AG20443 (cell line): ENCODE measurements around the gene TIA1.
A peak's percentile ranks its signal among the peaks of the same experiment; 100 is the strongest.
"Not testable (repeated sequence)": the region's sequence is repeated elsewhere in the genome, so short reads cannot be mapped to it uniquely, and the experiment has no call there.

Experiments
- DNase-seq: peaks from one replicate; pipeline ENCODE4 v3.0.0; 2012; ENCODE audit warnings: low spot score, mixed read lengths

TIA1 gene

GRCh38 chr2:70223305-70223704 is 25.1 kb downstream of the TIA1 start:
- not testable (repeated sequence) for DNase-seq

- peak; percentile 78 for DNase-seq
Measured at GRCh38 chr2:70214953-70215549, 33.4 kb downstream of the TIA1 start.

- no peak for DNase-seq
Measured at GRCh38 chr2:70214365-70214764, 34.1 kb downstream of the TIA1 start.

DNA sequence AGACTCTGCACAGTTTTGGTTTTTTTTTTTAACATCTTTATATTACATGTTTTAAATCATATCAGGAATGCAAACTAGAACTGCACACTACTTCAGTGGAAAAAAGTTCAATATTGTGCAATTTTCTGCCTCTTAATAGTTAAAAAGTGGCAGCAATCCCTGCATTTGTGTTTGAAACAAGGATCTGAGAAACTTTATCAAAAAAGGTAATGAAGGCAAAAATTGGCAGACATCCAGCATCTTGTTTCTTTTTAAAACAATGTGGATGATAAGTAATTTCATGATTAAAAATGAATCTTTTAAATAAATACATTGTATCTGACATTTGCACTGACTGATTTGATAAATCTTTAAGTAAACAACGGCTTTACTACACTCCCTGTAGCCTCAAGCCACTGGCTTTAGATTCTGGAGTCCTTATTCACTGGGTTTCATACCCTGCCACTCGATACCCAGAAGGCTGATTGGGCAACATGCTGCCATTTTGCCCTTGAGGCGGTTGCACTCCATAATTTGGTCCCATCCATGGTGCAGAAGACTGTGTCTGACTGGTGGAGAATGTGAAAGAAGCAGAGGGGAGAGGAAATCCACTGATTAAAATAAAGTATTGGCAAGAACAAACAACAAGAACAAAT is 36.0 kb downstream of the TIA1 start:
- DNase-seq, result no peak

DNA sequence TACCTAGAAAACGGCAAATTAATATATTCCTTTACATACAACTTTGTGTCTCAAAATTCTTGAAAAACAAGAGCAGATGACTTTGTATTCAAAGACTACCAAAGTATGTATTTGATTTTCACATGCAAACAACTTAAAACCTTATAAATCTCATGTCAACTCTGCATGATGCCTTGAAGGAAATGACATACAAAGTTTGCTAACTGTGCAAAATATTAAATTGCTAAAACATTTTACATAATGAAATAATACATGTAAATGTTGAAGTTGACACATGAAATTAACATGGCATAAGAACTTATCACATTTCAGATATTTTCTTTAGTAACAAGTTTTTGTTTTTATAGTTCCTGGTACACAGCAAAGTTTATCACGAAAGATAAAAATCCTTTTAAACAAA is 36.8 kb downstream of the TIA1 start:
- DNase-seq, result no peak

DNA sequence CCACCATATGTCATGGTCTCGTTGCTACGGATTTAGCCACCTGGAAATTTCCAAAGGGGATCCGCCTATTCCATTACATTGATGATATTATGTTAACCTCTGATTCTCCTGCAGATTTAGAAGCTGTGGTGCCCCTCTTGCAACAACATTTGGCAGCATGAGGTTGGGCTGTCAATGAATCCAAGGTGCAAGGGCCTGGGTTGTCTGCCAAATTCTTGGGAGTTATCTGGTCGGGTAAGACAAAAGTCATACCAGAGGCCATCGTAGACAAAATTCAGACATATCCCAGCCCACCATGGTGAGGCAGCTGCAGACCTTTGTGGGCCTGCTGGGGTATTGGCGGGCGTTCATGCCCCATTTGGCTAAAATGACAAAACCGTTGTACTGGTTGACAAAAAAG is 44.0 kb downstream of the TIA1 start:
- DNase-seq, result no peak

DNA sequence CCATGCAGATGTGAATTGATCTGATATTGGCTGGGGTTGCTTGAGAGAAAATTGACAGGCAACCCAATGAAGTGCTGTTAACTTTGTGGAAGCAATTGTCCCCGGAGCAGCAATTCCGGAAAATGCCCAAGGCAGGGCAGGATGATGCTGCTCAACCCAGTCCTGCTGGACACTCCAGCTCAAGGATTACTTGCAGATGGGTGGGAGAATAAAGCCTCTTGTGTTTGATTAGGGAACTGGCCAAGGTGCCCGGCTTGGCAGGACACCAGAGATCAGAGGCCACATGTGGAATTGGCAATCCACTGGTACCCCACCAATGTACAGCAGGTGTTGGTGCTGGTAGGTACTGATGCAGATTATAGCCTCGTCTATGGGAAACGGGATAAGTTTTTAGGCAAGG is 45.3 kb downstream of the TIA1 start:
- no peak for DNase-seq

- DNase-seq, result no peak
Measured at GRCh38 chr2:70202236-70202806, 46.1 kb downstream of the TIA1 start.

GRCh38 chr2:70201831-70202230 is 46.6 kb downstream of the TIA1 start:
- DNase-seq, result no peak

GRCh38 chr2:70201225-70201768 is 47.1 kb downstream of the TIA1 start:
- no peak for DNase-seq

DNA sequence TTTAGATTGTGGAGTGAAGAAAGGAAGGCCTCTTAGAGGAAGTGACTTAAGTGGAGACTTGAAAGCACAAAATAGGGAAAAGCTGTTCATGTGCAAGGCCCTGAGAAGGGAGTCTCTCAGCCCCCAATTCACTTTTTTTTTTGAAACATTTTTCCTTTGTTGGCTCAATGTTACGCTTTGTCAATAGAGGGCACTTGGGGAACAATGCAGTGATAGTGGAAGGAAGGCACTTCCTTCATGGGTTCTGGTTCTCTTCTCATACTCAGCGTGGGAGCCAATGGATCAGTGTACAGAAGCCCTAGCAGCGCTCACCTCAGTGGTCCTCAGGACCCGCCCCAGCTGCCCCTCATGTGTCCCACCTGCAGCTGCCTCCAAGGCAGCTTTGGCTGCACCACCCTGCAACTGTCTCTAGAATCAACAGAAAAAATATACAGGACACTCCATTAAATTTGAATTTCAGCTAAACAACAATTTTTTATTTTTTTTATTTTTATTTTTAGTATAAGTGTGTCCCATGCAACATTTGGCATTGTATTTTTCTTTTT is 49.0 kb downstream of the TIA1 start:
- no peak for DNase-seq

GRCh38 chr2:70192516-70192915 is 55.9 kb downstream of the TIA1 start:
- no peak for DNase-seq

DNA sequence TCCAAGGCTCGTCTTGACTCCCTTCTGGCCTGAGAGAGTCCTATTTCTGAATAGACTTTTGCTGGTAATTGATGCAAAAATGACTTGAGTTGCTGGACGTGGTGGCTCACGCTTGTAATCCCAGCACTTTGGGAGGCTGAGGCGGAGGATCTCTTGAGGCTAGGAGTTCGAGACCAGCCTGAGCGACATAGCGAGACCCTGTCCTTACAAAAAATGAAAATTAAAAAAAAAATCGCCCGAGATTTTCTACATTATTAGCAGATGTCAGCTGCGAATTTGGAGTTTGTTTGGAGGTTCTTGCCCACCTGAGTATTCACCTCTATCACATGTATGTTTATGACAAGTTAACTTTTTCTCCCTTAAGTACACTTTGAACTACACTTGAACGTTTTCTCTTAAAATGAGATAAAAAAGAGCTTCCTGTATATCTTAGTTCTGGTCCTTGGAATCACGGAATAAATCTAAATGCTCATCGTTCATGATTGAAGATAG is 57.1 kb downstream of the TIA1 start:
- DNase-seq, result no peak

DNA sequence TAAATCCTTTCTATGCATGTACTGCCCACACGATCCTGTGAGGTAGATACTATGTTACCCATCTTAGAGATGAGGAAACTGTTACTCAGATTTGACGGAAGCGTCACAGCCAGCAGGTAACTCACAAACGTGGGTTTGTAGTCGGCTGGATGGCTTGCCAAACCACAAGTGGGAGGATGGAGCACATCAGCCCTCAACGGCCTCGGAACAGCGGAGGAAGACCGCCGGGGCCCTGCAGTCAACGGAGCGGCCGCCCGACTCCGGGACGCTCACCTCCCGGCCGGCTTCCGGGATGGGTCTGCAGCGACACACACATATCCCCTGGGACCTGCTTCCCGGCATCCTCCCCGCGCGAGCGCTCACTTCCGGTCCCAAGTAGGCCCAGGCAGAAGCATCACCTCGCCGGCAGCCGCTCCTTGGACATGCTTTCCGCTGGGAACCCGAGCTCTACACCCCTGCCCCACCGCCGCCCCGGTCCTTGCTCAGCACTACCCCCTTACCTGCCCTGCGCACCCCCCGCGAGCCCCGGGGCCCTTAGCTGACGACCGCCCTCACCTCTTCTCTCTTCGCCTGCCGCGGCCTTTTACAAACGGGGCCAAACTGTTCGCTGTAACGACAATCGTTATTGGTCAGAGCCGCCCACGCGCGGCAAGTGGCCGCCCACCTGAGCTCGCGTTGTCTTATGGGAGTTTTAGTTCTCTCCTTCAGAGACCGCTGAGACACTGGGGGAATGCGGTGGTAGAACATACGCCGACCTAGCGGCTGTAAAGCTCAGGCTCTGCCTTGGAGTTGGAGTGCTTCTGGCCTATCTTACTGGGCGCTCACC is 57.8 kb downstream of the TIA1 start, which contains the start of gene C2orf42:
TSS of gene C2orf42 (minus strand) at position 602 of the 826 bp plus-strand sequence. CDS start 9,034 bp downstream, outside the sequence.
- DNase-seq, result peak; percentile 98

DNA sequence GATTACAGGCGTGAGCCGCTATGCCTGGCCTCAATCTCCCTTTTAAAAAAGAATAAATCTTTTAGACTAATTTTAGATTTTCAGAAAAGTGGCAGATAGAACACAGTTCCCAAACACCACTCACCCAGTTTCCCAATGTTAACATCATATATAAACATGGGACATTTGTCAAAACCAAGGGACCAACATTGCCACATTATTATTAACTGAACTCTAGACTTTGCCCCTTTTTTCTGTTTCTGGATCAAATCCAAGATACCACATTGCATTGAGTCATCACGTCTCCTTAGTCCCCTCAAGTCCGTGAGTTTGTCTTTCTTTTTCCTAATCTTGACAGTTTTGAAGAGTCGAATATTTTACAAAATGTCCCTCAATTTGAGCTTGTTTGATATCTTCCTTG is 60.0 kb downstream of the TIA1 start:
- no peak for DNase-seq

- not testable (repeated sequence) for DNase-seq
Measured at GRCh38 chr2:70187170-70187569, 61.3 kb downstream of the TIA1 start.

- no peak for DNase-seq
Measured at GRCh38 chr2:70182689-70183088, 65.7 kb downstream of the TIA1 start.

DNA sequence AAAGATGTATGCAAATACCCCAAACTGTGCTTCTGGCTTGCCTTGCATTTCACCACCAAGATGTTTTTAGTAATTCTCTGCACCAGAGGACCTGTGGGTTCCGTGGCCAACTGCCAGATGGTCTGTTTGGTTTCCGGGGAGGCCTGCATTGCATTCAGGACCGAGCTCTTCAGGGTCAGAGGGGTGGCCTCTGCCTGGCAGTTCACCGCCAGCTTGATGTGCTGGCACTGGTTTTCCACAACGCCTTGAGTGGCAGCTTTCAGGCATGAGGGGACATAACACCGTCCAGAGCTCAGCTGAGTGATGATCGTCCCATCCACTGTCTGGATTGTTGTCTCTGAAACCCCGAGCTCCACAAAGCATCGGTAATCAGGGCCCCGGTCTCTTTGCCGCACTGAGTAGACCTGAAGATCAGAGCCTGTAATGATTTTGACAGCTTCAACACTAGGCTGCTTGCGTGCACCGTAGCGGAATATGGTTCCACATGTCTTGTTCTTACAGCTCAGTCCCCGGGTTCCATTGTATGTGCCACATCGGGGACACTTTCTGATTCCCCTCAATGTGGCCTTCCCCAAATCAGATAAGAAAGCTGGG is 67.0 kb downstream of the TIA1 start:
- no peak for DNase-seq

DNA sequence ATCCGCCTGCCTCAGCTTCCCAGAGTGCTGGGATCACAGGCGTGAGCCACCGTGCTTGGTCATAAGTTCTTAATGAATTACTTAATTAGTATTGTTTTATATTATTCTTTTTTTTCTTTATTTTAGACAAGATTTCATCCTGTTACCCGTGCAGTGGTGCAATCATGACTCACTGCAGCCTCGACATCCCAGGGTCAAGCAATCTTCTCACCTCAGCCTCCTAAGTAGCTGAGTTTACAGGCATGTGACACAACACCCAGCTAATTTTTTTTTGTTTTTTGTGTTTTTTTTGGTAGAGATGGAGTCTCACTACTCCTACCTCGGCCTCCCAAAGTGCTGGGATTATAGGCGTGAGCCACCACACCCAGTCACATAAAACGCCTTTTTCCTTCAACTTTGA is 74.9 kb downstream of the TIA1 start:
- no peak for DNase-seq

DNA sequence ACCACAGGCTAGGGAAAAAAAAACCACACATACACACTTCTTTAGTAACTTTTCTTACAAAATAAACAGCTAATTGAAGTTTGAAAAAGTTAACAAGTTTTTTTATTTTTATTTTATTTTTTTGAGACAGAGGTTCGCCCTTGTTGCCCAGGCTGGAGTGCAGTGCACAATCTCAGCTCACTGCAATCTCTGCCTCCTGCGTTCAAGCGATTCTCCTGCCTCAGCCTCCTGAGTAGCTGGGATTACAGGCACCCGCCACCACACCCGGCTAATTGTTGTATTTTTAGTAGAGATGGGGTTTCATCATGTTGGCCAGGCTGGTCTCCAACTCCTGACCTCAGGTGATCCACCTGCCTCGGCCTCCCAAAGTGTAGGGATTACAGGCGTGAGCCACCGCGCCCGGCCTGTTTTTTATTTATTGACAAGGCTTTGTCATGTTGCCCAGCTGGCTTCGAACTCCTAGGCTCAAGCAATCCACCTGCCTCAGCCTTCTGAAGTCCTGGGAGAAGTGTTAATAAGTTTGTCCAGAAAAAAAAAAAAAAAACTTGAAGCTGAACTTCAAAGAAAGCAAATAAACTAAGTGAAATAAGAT is 78.7 kb downstream of the TIA1 start:
- DNase-seq, result not testable (repeated sequence)

DNA sequence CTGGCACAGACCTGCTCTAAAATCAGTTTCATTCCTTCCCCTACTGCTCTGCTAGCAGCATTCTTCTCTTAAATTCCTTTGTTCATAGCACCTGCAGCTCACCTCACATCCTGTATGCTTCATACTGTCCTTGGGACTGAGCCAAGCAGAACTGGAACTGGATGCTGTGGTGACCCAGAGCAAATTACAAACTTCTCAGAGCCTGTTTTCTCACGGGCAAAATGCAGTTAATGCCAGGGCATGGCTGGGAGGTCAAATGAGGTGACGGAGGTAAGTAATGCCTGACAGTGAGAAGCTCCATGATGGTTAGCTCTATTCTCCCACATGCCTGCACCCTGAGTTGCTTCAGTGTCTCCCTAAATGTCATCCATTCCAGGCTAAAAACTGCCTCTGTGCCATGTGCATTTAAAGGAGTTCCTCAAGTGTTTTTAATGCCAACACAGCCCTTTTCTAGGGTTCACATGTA is 87.3 kb downstream of the TIA1 start:
- no peak for DNase-seq
